Activated naive CD4-positive, alpha-beta T cell treated with anti-CD3 and anti-CD28 coated beads, Interleukin-2, amount 10 ng/mL, durations not matched to agents 5 hours and 36 hours (primary cell): ENCODE data around the gene SATB2. TPM values are rescaled to one million over a fixed set of nuclear protein-coding genes. Genes with fewer than 3 reads are reported as not detected.

Experiments
- total RNA-seq, 2 experiments: library from RNA; stranded (reverse); gene quantifications; one replicate each; pipeline ENCODE4 v1.2.3, GENCODE V29; 2021

The SATB2 gene
- under 1 TPM; 0.05 to 0.07 TPM for total RNA-seq

DNA sequence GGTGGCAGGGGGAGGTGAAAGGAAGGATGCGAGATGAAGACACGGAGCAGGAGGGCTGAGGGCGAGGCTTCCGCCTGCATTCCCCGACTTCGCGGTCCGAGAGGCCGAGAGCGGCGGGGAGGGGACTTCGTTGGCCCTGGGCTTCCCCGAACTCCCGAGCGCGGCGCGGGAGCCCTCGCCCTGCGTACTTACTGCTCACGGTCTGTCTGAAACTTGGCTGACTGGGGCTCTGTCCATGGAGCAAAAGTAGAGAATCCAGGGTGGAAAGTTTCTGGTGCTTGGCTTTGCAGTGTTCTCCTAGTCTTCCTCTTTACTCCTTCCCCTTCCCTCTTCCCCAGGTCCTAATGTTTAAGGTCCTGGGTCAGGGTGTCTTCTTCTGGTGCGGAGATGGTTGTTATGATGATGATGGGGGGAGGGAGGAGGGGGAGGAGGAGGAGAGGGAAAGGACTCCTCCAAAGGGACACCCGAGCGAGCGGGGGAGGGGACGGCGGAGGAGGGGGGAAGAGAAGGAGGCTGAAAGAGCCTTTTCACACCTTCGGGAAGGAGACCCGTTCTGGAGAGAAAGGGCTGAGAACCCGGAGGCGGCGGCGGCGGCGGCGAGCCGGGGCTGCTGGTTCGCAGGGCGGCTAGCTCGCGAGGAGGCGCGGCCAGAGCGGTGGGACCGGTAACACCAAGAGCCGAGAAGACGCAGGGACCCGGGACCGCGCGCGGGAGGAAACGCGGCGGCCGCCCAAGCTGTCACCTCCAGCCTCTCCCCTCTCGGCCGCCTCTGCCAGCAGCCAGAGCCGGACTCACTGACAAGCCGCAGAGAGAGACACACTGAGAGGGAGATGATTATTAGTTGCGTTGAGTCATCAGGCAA, at the start of gene SATB2:
Gene SATB2 (minus strand): TSS at position 793 of the 862 bp plus-strand sequence. CDS start 1,902 bp downstream, outside the sequence.

